GM12878 (cell line): ENCODE measurements around the gene ZKSCAN5.

ENCODE experiments used
- CEBPB ChIP-seq, 2 experiments: fragments of 150-350 bp in 1 of 2; IDR thresholded peaks; 2 replicates each; pipeline ENCODE4 v1.6.1; 2012 to 2014; ENCODE audit warnings: low read depth in 2 of 2, low read length in 2 of 2, borderline replicate concordance in 1 of 2, inconsistent platforms in 1 of 2
- POLR2A ChIP-seq: IDR thresholded peaks from 2 replicates; pipeline ENCODE4 v1.6.1; 2011; ENCODE audit warnings: low read depth, mild to moderate bottlenecking, low read length
- TF ChIP-seq, protein P1 (sequence below), 3 experiments: IDR thresholded peaks in 2 of 3; conservative IDR thresholded peaks in 1 of 3; 2 replicates each; pipeline ENCODE4 v1.5.1; 2011; ENCODE audit warnings: low read depth in 3 of 3, low read length in 3 of 3, mild to moderate bottlenecking in 3 of 3, control low read depth in 2 of 3, moderate library complexity in 2 of 3, inconsistent platforms in 1 of 3, mixed read lengths in 1 of 3; ENCODE audit not compliant: control insufficient read depth in 2 of 3, insufficient read depth in 1 of 3; ENCODE audit errors: extremely low read depth in 1 of 3

DNA sequence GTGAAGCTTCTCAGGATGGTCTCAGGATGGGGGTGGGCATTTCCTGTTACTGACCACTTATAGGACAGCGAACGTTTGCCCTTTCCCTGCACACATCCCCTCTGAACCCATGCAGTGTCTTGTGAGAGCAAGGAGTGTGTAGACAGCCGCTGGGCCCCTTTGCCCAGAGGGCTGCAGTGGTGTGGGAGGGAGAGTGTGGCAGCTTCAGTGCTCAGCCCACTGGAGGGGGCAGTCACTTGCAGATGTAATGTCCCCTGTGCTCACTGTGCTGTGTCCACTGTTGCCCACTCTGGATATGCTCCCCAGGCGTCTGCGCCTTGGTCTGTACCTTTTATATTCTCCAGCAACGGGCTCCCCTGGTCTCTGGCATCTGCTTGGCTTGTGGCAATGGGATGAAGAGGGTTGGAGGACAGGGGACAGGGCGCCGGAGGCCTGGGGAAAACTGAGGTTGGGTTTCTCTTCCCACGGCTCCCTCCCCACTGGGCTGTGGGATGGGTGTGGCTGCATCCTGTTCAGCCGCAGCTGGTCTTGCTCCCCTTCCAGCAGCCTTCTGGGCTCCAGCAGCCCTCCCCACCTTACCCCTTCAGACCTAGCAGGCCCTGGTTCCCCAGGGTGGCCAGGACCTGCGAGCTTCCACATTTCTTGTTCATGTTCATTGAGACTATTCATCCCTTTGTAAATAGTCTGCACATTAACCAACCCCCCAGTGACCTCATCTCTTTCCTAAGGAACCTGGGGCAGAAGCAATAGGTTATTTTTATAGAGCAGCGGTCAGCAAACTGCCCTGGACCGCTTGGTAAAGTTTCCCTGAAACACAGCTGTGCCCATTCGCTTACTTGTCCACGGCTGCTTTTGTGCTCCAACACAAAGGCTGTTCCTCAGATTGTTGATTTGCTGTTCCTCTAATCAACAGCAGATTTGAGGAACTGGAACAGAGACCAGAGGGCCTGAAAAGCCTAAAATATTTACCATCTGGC, 25.7 kb upstream of the ZKSCAN5 start:
- no peak for TF ChIP-seq CEBPB (IDR thresholded peaks at IDR 0.05; ENCODE audit: borderline replicate concordance in 1 of 2, low read depth in 2 of 2, low read length in 2 of 2)
- no peak; the same call in 1 of the 2 replicates for TF ChIP-seq POLR2A
- TF ChIP-seq, protein P1, sequence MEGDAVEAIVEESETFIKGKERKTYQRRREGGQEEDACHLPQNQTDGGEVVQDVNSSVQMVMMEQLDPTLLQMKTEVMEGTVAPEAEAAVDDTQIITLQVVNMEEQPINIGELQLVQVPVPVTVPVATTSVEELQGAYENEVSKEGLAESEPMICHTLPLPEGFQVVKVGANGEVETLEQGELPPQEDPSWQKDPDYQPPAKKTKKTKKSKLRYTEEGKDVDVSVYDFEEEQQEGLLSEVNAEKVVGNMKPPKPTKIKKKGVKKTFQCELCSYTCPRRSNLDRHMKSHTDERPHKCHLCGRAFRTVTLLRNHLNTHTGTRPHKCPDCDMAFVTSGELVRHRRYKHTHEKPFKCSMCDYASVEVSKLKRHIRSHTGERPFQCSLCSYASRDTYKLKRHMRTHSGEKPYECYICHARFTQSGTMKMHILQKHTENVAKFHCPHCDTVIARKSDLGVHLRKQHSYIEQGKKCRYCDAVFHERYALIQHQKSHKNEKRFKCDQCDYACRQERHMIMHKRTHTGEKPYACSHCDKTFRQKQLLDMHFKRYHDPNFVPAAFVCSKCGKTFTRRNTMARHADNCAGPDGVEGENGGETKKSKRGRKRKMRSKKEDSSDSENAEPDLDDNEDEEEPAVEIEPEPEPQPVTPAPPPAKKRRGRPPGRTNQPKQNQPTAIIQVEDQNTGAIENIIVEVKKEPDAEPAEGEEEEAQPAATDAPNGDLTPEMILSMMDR (IDR thresholded peaks at IDR 0.05 in 2 of 3, conservative IDR thresholded peaks at IDR 0.05 in 1 of 3; ENCODE audit: control insufficient read depth in 2 of 3, extremely low read depth in 1 of 3, insufficient read depth in 1 of 3, low read depth in 3 of 3, low read length in 3 of 3), result no peak
